GM19395 (cell line): ENCODE results near the gene MYO10.
A peak's percentile ranks its signal among the peaks of the same experiment; 100 is the strongest.
"Not testable (repeated sequence)": the region's sequence is repeated elsewhere in the genome, so short reads cannot be mapped to it uniquely, and the experiment has no call there.

ENCODE experiments used
- ATAC-seq: cut with Tn5 transposase; IDR thresholded peaks from one replicate; pipeline ENCODE4 v1.9.1; 2021; ENCODE audit warnings: mild to moderate bottlenecking, moderate library complexity; ENCODE audit not compliant: unreplicated experiment

MYO10 gene

DNA sequence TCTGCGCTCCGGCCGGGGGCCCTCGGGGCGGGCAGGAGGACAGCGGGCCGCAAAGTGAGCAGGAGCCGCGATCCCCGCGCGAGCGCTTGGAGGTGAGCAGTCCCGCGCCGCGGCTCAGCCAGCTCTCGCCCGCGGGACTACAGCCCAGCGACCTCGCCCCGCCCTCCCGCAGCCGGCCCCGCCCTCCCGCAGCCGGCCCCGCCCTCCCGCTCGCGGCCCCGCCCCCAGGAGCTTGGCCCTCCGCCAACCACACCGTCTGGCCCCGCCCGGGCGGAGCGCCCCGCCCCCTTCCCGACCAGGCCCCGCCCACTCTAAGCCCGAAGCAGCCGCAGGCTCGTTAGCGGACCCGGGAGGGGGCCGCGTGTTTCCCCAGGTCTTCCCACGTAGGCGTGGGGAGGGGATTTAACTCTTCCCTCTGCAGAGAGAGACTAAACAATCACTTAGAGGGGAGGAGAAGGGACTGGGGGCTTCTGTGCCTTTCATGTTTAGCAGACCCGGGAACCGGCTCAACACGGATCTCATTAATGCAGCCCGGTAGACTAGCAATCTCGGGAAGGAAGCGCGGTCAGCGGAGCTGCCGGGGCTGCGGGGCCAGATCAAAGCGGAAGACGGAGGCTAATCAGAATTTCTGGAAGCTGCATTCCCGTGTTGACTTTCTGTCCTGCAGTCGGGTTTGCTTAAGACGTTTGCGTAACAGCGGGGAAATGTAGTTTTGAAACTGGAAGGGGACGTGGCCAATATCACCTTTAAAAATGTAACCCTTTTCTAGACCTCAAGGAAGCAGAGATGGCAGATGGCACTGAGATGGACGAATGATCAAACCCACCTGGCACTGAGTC lies at the start of gene MYO10:
Gene MYO10, minus strand, starts transcription at position 139 of the 839 bp plus-strand sequence. CDS start 480 bp downstream, outside the sequence.
- ATAC-seq: peak; percentile 73

GRCh38 chr5:16985304-16985703 lies 49.2 kb upstream of the MYO10 start:
- not testable (repeated sequence) for ATAC-seq

DNA sequence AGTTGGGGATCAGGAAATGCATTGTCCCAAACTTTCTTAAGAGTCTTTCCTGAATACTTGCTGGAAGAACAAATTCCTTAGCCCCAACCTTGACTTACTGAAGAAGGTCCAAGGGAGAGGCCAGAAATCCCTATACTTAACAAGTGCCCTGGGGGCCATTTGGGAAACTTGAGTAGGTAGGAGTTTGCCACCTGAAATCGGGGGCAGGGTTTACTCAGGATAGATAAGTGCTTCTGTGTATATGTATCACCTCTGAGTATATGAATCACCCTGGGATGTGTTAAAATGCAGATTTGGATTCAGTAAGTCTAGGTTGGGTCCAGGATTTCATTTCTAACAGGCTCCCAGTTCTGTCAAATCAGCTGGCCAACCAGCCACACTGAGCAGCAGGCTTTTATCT lies 47.9 kb upstream of the MYO10 start:
- ATAC-seq: no peak

DNA sequence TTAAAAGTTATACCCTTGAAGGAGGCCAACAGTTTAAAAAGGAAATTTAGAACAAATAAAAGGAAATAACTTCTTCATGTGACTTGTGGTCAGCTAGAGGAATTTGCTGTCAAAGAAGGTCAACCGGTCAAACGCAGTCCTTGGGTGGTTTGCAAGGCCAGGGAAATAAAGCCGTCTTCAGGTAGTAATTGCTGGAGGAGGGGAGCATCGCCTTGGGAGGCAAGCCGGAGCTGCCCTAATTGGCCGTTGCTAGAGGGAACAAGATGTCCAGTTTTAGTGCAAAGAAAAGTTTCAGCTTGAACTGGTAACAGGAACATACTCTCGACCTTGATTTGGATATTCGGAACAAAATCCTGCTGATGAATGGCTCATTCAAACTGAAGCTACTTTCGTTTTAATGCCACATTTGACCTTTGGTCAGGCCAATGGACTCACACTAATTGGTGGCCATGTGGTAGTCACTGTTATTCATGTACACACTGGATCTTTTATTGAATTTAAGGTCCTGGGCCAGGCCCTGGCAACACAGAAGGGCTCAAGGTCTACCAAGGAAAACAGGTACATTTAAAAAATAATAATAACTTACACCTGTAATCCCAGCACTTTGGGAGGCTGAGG lies 47.0 kb upstream of the MYO10 start:
- no peak for ATAC-seq

GRCh38 chr5:16981700-16982099 lies 45.6 kb upstream of the MYO10 start:
- ATAC-seq: no peak

DNA sequence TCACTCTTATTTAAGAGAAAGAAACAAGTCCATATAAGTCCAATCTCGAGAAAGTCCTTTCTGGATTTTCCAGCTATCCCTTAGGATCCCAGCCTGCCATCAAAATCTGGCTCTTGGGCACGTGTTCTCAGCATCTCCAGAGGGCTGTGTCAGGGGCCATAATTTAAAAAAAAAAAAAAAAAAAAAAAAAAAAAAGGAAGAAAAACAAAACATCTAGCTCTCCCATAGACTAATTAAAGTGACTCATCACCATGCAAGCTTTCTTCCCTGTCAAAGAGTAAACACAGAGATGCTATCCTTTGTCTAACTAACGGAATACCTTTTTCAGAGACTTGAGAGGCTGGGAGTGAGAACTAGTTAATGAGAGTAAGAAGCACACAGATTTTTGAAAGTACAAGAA lies 44.9 kb upstream of the MYO10 start:
- no peak for ATAC-seq

GRCh38 chr5:16978296-16978695 lies 42.2 kb upstream of the MYO10 start:
- ATAC-seq: no peak

GRCh38 chr5:16976625-16977008 lies 40.5 kb upstream of the MYO10 start:
- ATAC-seq: peak; percentile 80

DNA sequence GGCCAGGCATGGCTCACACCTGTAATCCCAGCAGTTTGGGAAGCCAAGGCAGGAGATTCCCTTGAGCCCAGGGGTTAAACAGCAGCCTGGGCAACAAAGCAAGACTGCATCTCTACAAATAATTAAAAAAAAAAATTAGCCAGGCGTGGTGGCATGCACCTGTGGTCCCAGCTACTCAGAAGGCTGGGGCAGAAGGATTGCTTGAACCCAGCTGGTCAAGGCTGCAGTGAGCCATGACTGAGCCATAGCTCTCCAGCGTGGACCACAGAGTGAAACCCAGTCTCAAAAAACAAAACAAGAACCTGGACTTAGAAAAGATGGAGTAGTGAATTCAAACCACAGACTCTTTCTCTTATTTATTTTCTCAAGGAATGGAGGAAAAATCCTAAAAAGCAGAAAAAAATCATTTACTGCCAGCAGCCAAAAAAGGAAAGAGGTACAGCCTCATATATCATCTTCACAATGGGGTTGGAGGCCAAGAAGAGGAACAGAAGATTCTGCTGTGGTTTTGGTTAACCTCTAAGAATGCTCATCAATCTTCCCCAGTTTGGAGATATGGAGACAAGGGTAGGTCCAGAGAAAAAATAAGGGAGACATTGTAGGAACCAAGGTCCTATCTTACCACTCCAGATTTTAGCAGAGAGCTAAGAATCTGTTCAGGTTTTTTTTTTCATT lies 40.0 kb upstream of the MYO10 start:
- ATAC-seq: peak; percentile 91

DNA sequence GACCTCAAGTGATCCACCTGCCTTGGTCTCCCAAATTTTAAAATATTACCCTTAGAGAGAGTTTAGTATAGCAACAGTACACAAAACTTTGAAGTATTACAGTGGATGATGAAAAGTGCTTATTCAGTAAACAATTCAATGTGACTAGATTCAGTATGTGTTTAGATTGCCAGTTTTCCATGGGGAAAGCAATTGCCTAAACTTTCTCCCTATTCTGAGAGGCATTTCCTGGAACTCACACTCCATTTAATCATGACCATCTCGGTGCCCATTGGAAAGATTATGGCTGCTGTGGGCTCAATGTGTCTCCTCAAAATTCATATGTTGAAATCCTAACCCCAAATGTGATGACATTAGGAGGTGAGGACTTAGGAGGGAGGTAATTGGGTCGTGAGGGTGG lies 38.9 kb upstream of the MYO10 start:
- ATAC-seq: no peak

GRCh38 chr5:16970826-16971225 lies 34.7 kb upstream of the MYO10 start:
- ATAC-seq: no peak

DNA sequence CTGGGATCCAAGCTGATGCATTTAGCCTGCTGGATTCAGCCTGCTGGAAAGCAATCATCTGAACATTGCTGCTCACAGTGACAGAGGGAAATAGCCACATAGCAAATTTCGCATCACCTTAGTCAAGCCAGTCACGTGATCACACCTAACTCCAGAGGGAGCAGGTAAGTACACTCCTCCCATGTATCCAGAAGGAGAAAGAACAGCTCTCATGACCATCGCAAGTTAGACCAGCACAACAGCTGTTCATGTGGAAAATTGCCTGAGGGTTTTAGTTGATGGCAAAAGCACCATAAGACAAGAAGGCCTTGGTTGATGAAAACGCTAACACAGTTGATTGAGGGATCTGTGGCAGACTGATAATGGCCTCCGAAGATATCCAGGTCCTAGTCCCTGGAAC lies 34.2 kb upstream of the MYO10 start:
- no peak for ATAC-seq

DNA sequence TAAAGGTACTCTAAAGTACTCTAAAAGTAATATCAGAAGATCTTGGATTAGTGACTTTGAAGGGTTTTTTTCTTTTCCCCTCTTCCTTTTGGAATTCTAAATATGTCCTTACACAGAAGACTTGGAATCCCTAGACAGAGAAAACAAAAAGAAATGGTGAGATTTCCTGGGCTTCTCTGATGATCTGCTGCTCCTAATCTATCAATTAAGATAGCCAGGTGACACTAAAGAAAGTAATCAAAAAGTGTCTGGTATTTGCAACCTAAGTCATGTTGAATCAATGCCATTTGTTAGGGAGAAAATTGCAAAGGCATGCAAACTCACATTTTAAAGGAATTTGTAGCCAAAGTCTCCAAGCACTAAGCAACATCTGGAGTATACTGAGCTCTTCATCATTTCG lies 29.5 kb upstream of the MYO10 start:
- ATAC-seq: no peak

GRCh38 chr5:16963821-16964220 lies 27.7 kb upstream of the MYO10 start:
- ATAC-seq: no peak

DNA sequence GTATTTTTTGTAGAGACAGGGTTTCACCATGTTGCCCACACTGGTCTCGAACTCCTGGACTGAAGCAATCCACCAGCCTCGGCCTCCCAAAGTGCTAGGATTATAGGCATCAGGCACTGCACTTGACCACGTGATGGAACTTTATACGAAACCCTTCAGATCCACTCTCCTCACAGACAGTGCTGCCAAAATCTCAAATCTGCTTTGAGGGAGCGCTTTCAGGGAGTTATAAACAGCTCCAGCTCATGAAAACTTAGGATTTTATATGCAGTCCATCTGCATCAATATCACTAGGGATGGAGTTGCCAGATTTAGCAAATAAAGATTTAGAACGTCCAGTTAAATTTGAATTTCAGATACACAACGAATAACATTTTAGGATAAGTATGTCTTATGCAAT lies 25.0 kb upstream of the MYO10 start:
- no peak for ATAC-seq

DNA sequence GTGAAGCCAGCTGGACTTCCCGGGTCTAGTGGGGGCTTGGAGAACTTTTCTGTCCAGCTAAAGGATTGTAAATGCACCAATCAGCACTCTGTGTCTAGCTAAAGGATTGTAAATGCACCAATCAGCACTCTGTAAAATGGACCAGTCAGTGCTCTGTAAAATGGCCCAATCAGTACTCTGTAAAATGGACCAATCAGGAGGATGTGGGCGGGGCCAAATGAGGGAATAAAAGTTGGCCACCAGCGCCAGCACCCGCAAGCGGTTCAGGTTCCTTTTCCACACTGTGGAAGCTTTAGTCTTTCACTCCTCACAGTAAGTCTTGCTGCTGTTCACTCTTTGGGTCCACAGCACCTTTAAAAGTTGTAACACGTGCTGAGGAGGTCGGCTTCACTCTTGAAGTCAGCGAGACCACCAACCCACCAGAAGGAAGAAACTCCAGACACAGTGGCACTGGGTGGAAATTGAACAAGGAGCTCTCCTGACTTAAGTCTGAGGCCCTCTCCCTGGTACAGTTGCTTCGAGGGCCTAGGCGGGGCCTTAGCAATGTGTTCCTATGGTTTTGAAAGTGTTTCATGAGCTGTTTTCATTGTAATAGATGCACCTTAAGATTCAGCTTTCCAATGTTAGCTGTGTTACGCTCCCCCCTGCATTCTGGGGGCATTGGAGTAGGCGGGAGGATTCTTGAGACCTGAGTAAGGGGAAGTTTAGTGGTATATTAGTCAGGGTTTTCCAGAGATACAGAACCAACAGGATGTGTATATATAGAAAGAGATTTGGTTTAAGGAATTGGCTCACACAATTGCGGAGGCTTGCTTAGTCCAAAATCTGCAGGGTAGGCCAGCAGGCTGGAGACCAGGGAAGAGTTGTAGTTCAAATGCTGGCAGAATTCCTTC lies 21.5 kb upstream of the MYO10 start:
- no peak for ATAC-seq

DNA sequence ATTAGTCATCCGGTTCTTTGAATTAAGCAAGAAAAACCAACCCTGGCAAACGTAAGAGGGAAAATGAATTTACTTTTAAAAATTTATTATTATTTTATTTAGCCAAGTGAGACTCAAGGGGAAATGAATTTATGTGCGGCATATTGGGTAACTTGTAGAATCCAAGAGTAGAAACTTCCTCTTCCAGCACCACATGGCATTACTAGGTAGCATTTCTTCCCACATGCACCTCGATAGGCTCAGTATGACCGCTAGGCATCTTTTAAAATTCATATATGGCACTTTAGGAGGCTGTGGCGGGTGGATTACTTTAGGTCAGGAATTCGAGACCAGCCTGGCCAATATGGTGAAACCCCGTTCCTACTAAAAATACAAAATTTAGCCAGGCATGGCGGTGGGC lies 17.6 kb upstream of the MYO10 start:
- ATAC-seq: no peak

DNA sequence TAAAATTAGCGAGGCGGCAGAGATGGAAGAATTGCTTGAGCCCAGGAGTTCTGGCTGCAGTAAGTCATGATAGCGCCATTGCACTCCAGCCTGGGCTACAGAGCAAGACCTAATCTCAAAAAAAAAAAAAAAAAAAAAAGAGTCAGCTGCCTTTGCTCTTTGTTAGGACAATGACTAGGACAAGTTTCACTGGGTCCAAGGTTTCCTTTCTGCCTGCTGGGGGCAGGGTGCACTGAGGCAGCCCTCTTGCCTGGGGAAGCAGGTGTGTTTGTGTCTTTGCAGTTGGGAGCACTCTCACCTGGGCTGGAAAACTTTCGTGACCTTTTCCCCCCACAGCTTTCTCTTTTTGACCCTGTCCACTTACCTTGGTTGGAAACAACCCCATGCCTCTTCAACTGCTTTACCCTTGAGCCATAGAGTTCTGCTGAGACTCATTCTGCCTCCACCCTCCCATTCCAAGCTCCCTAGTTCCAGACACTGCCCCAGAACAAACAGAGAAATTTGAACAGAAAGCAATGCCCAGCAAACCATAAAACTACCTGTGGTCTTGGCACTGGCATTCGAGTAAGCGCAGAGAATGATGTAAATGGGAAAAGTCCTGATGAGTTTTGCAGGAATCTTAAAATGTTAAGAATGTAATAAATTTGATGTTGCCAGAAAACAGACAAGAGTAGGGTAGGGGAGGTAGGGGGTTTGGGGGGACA lies 17.0 kb upstream of the MYO10 start:
- ATAC-seq: no peak

DNA sequence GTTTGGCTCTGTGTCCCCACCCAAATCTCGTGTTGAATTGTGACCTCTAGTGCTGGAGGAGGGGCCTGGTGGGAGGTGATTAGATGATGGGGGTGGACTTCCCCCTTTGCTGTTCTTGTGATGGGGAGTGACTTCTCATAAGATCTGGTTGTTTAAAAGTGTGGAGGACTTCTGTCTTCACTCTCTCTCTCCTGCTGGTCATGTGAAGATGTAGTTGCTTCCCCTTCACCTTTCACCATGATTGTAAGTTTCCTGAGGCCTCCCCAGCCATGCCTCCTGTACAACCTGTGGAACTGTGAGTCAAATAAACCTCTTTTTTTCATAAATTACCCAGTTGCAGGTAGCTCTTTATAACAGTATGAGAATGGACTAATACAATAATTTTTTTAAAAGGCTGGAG lies 10.6 kb upstream of the MYO10 start:
- no peak for ATAC-seq

GRCh38 chr5:16944816-16945562 lies 8.9 kb upstream of the MYO10 start:
- ATAC-seq: no peak
